BLaER1 (cell line): ENCODE data around the gene SLC25A45.

ENCODE experiments used
- H3K27ac ChIP-seq: shearing (Covaris generic); formaldehyde crosslinking; 2 replicates; pipeline ENCODE4 v1.8.1; 2022
- H3K27me3 ChIP-seq: shearing (Covaris generic); formaldehyde crosslinking; 2 replicates; pipeline ENCODE4 v1.8.1; 2022
- H3K36me3 ChIP-seq: shearing (Covaris generic); formaldehyde crosslinking; 2 replicates; pipeline ENCODE4 v1.8.1; 2022
- H3K4me1 ChIP-seq: shearing (Covaris generic); formaldehyde crosslinking; 2 replicates; pipeline ENCODE4 v1.8.1; 2022
- H3K4me2 ChIP-seq: shearing (Covaris generic); formaldehyde crosslinking; 2 replicates; pipeline ENCODE4 v1.8.1; 2022
- H3K4me3 ChIP-seq: shearing (Covaris generic); formaldehyde crosslinking; 2 replicates; pipeline ENCODE4 v1.8.1; 2022
- H3K9ac ChIP-seq: shearing (Covaris generic); formaldehyde crosslinking; 2 replicates; pipeline ENCODE4 v1.8.1; 2022
- H3K9me3 ChIP-seq: shearing (Covaris generic); formaldehyde crosslinking; 2 replicates; pipeline ENCODE4 v1.8.1; 2022
- H4K20me1 ChIP-seq: shearing (Covaris generic); formaldehyde crosslinking; 2 replicates; pipeline ENCODE4 v1.8.1; 2022
- Cebpa-rat ChIP-seq: shearing (Covaris generic); IDR thresholded peaks from 2 replicates; pipeline ENCODE4 v1.8.1; 2022

SLC25A45 gene

GRCh38 chr11:65396769-65397745 is 14.6 kb upstream of the SLC25A45 start:
- Histone ChIP-seq H3K9me3 (no peaks in the 10 kb centered on the region), H3K36me3 (peaks cover 93% of the 10 kb centered on the region), H3K27me3 (no peaks in the 10 kb centered on the region), H3K4me3 (no peak overlapping the region), H3K27ac (0 out of 2 replicates have a peak overlapping the region, but pooled peaks have one; percentile 59), H3K4me2 (peak overlapping the region; percentile 58; the same call in 1 of the 2 replicates), H3K4me1 (peaks cover 41% of the 10 kb centered on the region), H3K9ac (no peak overlapping the region), H4K20me1 (peaks cover 29% of the 10 kb centered on the region)
- no peak for TF ChIP-seq Cebpa-rat

GRCh38 chr11:65395961-65396530 is 13.6 kb upstream of the SLC25A45 start:
- Histone ChIP-seq H3K27ac (peak overlapping the region; percentile 59), H4K20me1 (peaks cover 36% of the 10 kb centered on the region), H3K9me3 (no peaks in the 10 kb centered on the region), H3K27me3 (no peaks in the 10 kb centered on the region), H3K36me3 (peaks cover 100% of the 10 kb centered on the region), H3K9ac (peak overlapping the region; percentile 50), H3K4me3 (no peak overlapping the region), H3K4me2 (peak overlapping the region; percentile 58), H3K4me1 (peaks cover 43% of the 10 kb centered on the region)
- no peak for TF ChIP-seq Cebpa-rat

- H3K4me2 ChIP-seq = no peak overlapping the region
- peaks cover 52% of the 10 kb centered on the region for H4K20me1 ChIP-seq
- H3K4me3 ChIP-seq = no peak overlapping the region
- no peak for TF ChIP-seq Cebpa-rat
- no peak overlapping the region for H3K9ac ChIP-seq
- no peak overlapping the region for H3K27ac ChIP-seq
- peaks cover 49% of the 10 kb centered on the region for H3K4me1 ChIP-seq
- no peaks in the 10 kb centered on the region for H3K9me3 ChIP-seq
- peaks cover 93% of the 10 kb centered on the region for H3K36me3 ChIP-seq
- no peaks in the 10 kb centered on the region for H3K27me3 ChIP-seq
Measured at GRCh38 chr11:65394125-65394536, 11.7 kb upstream of the SLC25A45 start.

- Histone ChIP-seq H3K9me3 (no peaks in the 10 kb centered on the region), H3K4me1 (peaks cover 55% of the 10 kb centered on the region), H3K27me3 (no peaks in the 10 kb centered on the region), H4K20me1 (peaks cover 55% of the 10 kb centered on the region), H3K36me3 (peaks cover 93% of the 10 kb centered on the region), H3K9ac (no peak overlapping the region), H3K27ac (0 out of 2 replicates have a peak overlapping the region, but pooled peaks have one; percentile 38), H3K4me3 (no peak overlapping the region), H3K4me2 (no peak overlapping the region)
- no peak for TF ChIP-seq Cebpa-rat
Measured at GRCh38 chr11:65393513-65394079, 11.2 kb upstream of the SLC25A45 start.

GRCh38 chr11:65392899-65393298 is 10.5 kb upstream of the SLC25A45 start:
- Histone ChIP-seq H3K36me3 (peaks cover 93% of the 10 kb centered on the region), H3K9me3 (no peaks in the 10 kb centered on the region), H3K4me2 (no peak overlapping the region), H3K4me1 (peaks cover 62% of the 10 kb centered on the region), H3K4me3 (no peak overlapping the region), H3K27ac (0 out of 2 replicates have a peak overlapping the region, but pooled peaks have one; percentile 79), H4K20me1 (peaks cover 55% of the 10 kb centered on the region), H3K9ac (no peak overlapping the region), H3K27me3 (no peaks in the 10 kb centered on the region)
- TF ChIP-seq Cebpa-rat = no peak

- no peak for TF ChIP-seq Cebpa-rat
- H3K9me3 ChIP-seq = no peaks in the 10 kb centered on the region
- peaks cover 67% of the 10 kb centered on the region for H3K4me1 ChIP-seq
- peaks cover 55% of the 10 kb centered on the region for H4K20me1 ChIP-seq
- H3K9ac ChIP-seq = peak overlapping the region; percentile 59; the same call in 1 of the 2 replicates
- H3K27me3 ChIP-seq = no peaks in the 10 kb centered on the region
- peak overlapping the region; percentile 79; the same call in 1 of the 2 replicates for H3K27ac ChIP-seq
- peak overlapping the region; percentile 99; the same call in 1 of the 2 replicates for H3K4me2 ChIP-seq
- no peak overlapping the region for H3K4me3 ChIP-seq
- peaks cover 89% of the 10 kb centered on the region for H3K36me3 ChIP-seq
Measured at GRCh38 chr11:65392186-65392829, 9.9 kb upstream of the SLC25A45 start.

- Histone ChIP-seq H3K4me2 (peak overlapping the region; percentile 99), H3K4me3 (no peak overlapping the region), H3K9ac (peak overlapping the region; percentile 59), H3K9me3 (no peaks in the 10 kb centered on the region), H3K27ac (peak overlapping the region; percentile 79), H3K4me1 (peaks cover 67% of the 10 kb centered on the region), H4K20me1 (peaks cover 51% of the 10 kb centered on the region), H3K27me3 (no peaks in the 10 kb centered on the region), H3K36me3 (peaks cover 76% of the 10 kb centered on the region)
- TF ChIP-seq Cebpa-rat = no peak
Measured at GRCh38 chr11:65390996-65391395, 8.6 kb upstream of the SLC25A45 start.

GRCh38 chr11:65390099-65390941 is 7.9 kb upstream of the SLC25A45 start:
- H4K20me1 ChIP-seq = peaks cover 47% of the 10 kb centered on the region
- peak overlapping the region; percentile 59 for H3K9ac ChIP-seq
- no peak for TF ChIP-seq Cebpa-rat
- no peaks in the 10 kb centered on the region for H3K9me3 ChIP-seq
- peak overlapping the region; percentile 79 for H3K27ac ChIP-seq
- H3K4me2 ChIP-seq = peak overlapping the region; percentile 99
- H3K27me3 ChIP-seq = no peaks in the 10 kb centered on the region
- peaks cover 67% of the 10 kb centered on the region for H3K4me1 ChIP-seq
- H3K4me3 ChIP-seq = no peak overlapping the region
- H3K36me3 ChIP-seq = peaks cover 69% of the 10 kb centered on the region
